ENCODE measurements around the gene DCLK2.

The DCLK2 gene

GRCh38 chr4:150078041-150078578, at the start of gene DCLK2:
TSS of gene DCLK2 (plus strand) at chr4:150078445. CDS start at chr4:150079028, 583 bp downstream.
- DNase-seq = peak; percentile 12

GRCh38 chr4:150032541-150032940, 45.7 kb upstream of the DCLK2 start:
- no peak for DNase-seq

DNA sequence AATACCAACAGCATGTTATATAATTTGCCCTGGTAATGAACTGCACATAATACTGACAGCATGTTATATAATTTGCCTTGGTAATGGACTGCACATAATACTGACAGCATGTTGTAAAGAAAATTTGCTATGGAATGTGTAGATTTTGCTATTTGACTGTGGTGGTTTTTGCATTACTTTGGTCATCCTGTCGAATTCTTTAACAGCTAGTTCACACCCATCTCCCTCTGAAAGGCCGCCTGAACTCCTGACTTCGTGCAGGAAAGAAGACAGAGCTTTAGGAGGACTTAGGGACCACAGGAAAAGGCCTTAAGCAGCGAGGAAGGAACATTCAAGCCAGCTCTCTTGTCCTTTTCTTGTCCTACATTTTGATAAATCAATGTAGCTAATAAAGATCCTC, 45.2 kb upstream of the DCLK2 start:
- no peak for DNase-seq

DNA sequence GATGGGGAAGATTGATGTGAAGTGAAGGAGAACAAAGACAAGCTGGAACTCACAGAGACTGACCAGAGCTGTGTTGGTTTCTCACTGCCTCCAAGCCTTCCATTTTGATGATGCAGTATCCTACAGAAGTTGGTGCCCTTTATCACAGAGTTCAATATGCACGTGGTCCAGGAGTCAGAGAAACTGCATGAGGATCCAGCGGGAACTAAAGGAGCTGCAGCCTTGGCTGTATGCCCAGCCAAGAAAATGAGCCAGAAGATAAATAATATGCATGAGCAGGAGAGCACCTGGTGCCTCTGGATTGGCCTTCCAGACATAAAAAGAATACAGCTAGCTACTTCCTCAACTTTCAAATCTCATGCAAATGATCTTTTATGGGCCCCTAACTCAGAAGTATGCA, 44.3 kb upstream of the DCLK2 start:
- no peak for DNase-seq

GRCh38 chr4:150037251-150037856, 40.9 kb upstream of the DCLK2 start:
- no peak for DNase-seq

DNA sequence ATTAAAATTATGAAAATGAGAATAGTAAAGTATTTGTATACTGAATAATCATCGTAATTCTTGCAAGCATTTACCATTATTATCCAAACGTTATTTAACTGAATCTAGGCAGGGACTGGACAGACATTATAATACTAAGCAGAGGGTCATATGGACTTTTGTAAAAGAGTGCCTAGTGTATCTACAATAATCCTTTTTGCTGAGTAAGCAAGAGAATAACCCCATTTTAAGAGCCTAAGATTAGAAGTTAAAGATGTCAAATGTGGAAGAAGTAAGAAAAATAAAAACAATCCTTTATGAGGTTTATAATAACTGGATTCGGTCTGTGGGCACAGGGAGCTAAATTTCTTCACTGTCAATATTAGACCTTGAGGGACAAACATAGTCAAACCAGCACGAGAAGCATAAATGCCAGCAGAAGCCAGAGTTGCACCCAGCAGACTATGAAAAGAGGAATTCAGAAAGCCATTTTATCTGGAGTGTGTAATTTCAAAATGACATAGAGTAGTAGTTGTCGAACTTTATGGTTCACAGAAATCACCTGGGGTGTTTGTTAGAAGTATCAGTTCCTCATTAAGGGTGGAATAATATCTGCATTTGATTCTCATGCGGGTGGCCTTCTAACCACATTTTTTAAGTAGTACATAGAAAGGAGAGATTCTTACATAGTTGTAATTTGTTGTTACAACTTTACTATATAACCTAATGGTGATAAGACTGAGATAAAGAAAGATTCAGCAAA, 39.7 kb upstream of the DCLK2 start:
- no peak for DNase-seq

- DNase-seq = no peak
These were observed 38.7 kb upstream of the DCLK2 start for GRCh38 chr4:150039274-150040127.

DNA sequence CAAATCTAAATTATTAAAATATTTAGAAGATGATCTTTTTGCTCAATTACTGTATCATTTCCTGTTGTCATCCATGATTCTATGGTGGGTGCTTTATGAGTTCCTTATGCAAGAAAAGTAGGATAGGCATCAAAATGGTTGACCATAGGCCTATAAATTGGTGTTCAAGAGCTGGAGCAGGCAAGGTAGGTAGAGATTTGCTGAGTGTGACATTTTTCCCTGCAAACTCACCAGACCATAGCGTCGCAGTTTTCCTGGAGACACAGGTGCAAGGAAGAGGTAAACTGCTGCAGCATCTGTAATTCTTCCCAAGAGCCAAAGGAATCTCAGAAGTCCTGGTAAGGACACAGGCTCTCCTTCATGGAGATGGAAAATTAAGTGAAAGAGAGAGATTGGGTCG, 33.7 kb upstream of the DCLK2 start:
- no peak for DNase-seq

DNA sequence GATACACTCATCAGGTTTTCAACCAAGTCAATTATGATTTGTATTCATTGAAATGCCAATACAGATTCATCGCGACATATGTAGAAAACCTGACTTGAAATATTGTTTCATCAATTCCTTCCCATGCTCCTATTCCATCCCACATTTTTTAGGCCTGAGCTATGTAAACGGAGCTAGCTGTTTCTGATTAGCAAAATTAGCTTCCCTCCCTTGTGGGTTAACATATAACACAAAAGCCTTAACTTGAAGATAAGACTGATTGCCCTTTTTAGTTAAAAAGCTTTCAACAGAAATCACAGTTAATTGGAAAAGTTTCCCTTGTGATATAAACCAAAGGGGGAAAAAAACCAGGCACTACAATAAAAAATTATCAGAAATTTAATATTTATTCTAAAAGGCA, 32.8 kb upstream of the DCLK2 start:
- no peak for DNase-seq

DNA sequence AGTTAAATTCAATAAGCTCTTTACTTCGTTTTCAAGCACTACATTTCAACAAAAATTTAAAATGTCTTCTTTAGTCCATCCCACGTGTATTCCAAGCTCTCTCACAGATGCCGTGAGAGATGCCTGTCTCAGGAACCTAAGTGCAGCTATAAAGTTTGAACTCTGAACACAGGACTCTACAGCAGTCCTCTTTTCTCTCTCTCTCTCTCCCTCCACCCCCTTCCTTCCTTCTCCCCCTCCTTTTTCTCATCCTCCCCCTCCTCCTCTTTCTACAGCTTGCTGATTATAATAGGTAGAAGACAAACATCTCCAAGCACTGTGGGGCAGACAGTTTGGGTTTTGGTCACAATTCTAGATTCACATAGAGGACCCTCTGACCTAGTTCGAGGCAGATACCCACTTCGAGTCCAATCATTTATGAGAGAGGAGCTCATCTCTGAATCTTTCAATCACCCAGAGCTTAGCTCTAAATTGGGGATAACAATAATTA, 31.5 kb upstream of the DCLK2 start:
- DNase-seq = no peak

DNA sequence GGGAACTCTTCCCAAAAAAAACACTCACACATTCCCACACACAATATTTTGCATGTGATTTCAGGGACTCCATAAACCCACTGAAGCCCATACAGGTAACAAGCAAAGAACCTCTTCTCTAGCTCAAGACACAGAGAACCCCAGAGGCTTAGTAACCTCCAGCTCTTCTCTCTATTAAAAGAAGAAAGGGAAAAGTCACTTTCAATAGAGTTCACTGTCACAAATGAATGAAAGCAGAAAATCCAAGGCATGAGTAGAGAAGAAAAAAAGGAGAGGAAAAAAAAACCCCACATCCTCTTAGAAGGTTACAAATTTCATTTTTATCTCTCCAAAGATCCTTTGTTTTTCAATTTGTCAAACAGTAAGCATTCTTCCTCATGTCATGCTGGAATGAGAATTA, 30.7 kb upstream of the DCLK2 start:
- no peak for DNase-seq

DNA sequence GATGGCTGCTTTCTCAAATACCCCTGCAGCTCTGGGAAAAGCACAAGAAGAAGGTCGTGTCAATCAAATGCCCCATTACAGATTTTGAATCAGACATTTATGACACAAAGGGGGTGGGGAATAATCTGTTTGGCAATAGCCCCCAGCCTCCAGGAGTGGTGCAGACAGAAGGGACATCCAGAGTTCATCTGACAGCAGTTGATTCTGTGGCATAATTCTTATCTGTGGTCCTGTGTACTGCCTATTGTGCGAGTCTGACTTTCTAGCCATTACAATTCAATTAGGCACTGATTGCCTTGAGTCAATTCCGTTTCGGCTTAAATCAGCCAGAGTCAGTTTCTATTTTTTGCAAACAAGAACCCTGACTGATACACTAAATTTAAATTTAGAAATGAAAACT, 28.6 kb upstream of the DCLK2 start:
- DNase-seq = no peak

DNA sequence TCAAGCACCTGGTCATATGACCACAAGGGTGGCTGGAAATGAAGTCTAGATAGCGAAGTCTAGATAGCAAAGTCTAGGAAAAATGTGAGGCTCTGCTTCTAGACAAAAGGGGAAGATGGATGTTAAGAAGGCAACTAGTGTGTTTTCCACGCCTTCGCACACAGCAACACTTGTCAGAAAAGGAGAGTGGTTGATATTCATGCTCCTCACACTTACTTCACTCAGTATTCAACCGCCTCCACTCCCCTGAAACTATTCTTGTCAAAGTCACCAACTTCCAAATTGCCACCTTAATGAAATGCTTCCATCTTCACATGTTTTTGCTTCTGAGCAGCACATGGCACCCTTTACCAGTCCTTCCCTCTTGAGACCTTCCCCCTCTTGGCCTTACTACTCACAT, 27.7 kb upstream of the DCLK2 start:
- no peak for DNase-seq

DNA sequence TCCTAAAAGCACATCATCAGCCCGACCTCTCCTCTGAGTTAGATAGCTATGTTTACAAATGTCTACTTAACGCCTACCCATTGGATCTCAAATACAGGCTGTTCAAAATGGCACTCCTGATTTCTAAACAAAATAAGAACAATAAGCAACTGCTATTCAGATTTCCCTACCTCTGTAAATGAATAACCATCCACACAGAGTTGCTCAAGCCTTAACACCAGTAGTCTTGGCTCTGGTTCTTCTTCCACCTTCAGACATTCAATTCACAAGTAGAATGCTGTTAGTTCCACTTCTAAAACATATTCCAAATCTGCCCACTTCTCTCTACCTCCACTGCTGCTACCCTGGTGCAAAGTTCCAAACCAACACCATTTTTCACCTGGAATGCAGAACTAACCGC, 27.1 kb upstream of the DCLK2 start:
- DNase-seq = no peak

DNA sequence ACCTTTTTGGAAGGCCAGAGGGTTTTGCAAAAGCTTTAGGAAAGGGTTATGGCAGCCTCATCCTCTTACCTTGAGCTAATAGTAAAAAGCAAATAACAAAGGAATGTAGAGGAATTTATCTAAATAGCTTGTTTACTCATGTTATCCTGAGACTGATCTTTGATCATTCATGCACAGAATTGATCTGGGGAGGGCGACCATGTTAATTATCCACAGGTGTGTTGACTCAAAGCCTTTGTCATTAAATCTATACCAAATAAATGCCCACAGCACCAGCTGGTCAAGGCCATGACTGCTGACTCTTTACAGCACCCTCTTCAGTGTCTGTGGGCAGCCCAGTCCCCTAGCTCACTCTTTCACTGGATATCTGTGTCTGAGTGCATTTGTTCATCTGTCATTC, 22.8 kb upstream of the DCLK2 start:
- DNase-seq = no peak

- no peak for DNase-seq
These were observed 21.7 kb upstream of the DCLK2 start for GRCh38 chr4:150056569-150056968.

DNA sequence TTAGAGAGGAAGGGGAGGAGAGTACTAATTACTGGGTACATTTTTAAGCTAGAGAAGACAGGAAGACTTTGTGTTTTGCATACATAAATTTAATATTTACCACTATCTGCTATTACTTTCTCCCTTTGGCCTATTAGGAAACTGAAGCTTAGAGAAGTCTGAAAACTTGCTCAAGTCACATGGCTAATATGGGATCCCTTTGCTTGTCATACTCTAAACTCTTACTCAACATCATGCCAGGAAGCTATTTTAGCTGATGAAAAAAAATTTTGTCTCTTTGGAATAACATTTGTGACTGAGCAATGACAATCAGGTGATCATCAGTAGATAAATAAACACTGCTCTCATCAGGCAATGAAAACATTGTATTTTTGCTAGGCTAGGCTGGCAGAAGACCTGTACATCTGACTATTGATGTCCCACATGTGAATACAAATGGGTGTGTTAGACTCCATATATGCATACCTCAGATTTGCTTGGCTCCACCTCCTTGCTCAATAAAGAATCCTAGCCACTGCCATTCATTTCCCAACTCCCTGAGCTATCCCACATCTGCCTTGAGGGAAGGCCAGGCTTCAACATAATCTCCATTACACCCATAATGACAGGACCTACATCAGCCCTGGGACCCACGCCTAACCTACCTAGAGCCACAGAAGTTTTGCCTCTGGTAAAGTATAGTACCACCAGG, 17.0 kb upstream of the DCLK2 start:
- no peak for DNase-seq

GRCh38 chr4:150063128-150063527, 15.1 kb upstream of the DCLK2 start:
- no peak for DNase-seq

DNA sequence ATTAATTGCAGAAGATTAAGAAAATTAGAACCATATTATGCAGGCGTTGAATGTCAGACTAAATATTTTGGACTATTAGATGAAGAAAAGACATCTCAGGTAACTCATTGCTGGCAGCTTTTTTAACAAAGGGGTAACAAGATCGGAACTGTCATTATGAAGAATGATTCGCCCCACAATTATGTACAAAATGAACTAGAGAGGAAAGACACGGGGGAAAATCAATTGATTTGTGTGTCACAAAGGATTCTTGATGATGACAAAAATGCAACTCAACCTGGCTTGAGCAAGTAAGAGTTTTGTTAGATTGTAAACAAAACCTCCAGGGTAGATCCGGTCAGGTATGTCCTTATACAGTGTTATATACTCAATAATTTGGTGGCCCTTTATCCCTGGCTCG, 12.5 kb upstream of the DCLK2 start:
- DNase-seq = no peak

- no peak for DNase-seq
These were observed 10.4 kb upstream of the DCLK2 start for GRCh38 chr4:150067859-150068258.

DNA sequence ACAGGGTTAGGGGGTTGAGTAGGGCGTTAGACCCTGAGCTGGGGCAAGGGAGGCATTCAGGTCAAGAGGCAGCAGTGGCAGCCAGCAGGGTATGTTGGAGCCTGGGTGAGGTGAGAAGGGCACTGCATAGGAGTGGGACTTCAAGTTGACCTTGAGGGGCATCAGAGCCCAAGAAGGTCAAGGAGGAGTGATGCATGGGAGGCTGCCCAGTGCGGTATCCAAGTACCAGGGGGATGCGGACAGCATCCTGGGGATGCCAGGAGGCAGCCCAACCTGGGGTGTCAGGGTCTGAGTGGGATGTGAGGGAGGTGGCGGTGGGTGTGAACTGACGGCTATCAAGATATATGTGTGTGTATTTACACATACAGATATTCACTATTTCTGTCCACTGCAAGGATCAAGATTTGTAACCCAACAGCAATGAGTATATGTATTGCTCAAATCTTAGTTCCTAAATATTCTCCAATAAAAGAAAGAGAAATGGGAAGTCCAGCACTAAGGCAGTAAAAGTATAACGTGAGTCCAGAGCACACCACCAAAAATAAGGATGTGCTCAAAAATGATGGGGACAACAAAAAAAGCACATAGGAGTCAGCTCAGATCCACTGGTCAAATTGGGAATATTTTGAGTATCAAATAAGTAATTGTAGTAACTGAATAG, 9.8 kb upstream of the DCLK2 start:
- DNase-seq = no peak

DNA sequence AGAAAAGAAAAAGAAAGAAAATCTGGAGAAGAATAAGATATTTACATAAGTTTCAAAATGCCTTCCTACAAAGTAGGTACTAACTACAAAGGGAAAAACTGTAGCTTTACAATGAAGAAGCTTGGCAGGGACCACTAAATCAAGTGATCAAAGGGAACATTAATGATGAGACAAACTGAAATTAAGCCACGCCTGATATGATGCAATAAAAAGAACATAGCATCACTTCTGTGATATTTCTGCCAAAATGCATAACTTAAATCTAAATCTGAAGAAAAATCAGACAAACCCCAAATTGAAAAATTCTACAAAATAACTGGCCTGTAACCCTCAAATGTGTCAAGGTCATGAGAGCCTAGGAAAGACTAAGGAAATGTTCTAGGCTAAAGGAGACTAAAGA, 8.9 kb upstream of the DCLK2 start:
- DNase-seq = no peak

Measured in GOT3 (cell line).